ENCODE results near the gene UMOD.

UMOD gene

GRCh38 chr16:20327444-20328041 lies 25.0 kb downstream of the UMOD start, which contains the start of gene GP2:
GP2 (minus strand) TSS chr16:20327513; CDS start chr16:20326431, 1,082 bp downstream.
- no peak for TF ChIP-seq CTCF (IDR thresholded peaks at IDR 0.05)

GRCh38 chr16:20326321-20326720 lies 26.2 kb downstream of the UMOD start:
- no peak for TF ChIP-seq CTCF (IDR thresholded peaks at IDR 0.05)

DNA sequence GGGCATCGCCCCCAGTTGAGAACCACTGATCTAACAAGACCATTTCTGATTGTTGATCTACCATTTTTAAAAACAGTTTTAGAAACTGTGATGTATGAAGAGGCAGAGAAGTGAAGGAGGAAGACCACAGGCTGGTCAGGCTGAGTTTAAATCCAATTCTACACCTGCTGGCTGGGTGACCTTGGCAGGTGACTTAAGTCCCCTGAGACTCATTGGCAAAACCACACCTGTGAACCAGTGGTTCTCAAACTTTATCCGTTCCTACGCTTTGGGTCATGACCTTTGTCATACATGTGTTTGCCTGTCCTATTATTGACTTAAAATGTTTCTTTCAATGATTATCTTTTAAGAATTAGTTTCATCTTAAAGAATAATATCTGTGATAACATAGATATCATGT lies 27.5 kb downstream of the UMOD start:
- TF ChIP-seq CTCF (IDR thresholded peaks at IDR 0.05): no peak

GRCh38 chr16:20323591-20324117 lies 28.9 kb downstream of the UMOD start:
- no peak for TF ChIP-seq CTCF (IDR thresholded peaks at IDR 0.05)

GRCh38 chr16:20322696-20323095 lies 29.8 kb downstream of the UMOD start:
- no peak for TF ChIP-seq CTCF (IDR thresholded peaks at IDR 0.05)

- TF ChIP-seq CTCF (IDR thresholded peaks at IDR 0.05): no peak
These were observed 30.8 kb downstream of the UMOD start for GRCh38 chr16:20321671-20322070.

GRCh38 chr16:20320592-20320991 lies 31.9 kb downstream of the UMOD start:
- no peak for TF ChIP-seq CTCF (IDR thresholded peaks at IDR 0.05)

GRCh38 chr16:20320178-20320577 lies 32.3 kb downstream of the UMOD start:
- no peak for TF ChIP-seq CTCF (IDR thresholded peaks at IDR 0.05)
